ENCODE data around the gene DISC1. TPM values are rescaled to one million over a fixed set of nuclear protein-coding genes. Genes with fewer than 3 reads are reported as not detected.
A peak's percentile ranks its signal among the peaks of the same experiment; 100 is the strongest.

DISC1 gene
- total RNA-seq, 6 experiments from 2014 or later: 1.8 to 3.3 (median 2.4) TPM

GRCh38 chr1:231610388-231610787, 16.2 kb upstream of the DISC1 start:
- Histone ChIP-seq H3K36me3 (no peaks in the 10 kb centered on the region), H3K27ac (no peak overlapping the region), H3K4me1 (no peaks in the 10 kb centered on the region), H3K9me3 (no peaks in the 10 kb centered on the region), H3K4me3 (no peak overlapping the region), H3K27me3 (no peaks in the 10 kb centered on the region)
- 41% methylated on average over 2 of the region's 2 CpGs for WGBS (ENCODE audit: insufficient coverage, low coverage, low lambda C conversion rate, missing lambda C conversion rate)
- ATAC-seq (peak in 3 of 4 donors; percentile 52 to 62 (median 55)), DNase-seq (no peak)
- intact Hi-C loops (cut with DNase I): no loop called here
- TF ChIP-seq POLR2A (IDR thresholded peaks at IDR 0.05) (no peak), CTCF (IDR thresholded peaks at IDR 0.05) (no peak)

- TF ChIP-seq POLR2A (IDR thresholded peaks at IDR 0.05): no peak
- H3K27ac ChIP-seq: no peak overlapping the region
- intact Hi-C loops (cut with DNase I): no loop called here
- no peaks in the 10 kb centered on the region for H3K27me3 ChIP-seq
- H3K36me3 ChIP-seq: no peaks in the 10 kb centered on the region
- no peaks in the 10 kb centered on the region for H3K9me3 ChIP-seq
- DNase-seq: no peak
- H3K4me1 ChIP-seq: no peaks in the 10 kb centered on the region
- no peak for ATAC-seq
- WGBS (ENCODE audit: insufficient coverage, low coverage, low lambda C conversion rate, missing lambda C conversion rate): 66% methylated on average over 5 of the region's 5 CpGs
- H3K4me3 ChIP-seq: no peak overlapping the region
Measured at GRCh38 chr1:231611111-231611510, 15.5 kb upstream of the DISC1 start.

GRCh38 chr1:231611851-231612250, 14.7 kb upstream of the DISC1 start:
- Histone ChIP-seq H3K27me3 (no peaks in the 10 kb centered on the region), H3K9me3 (no peaks in the 10 kb centered on the region), H3K4me3 (no peak overlapping the region), H3K4me1 (no peaks in the 10 kb centered on the region), H3K36me3 (no peaks in the 10 kb centered on the region), H3K27ac (no peak overlapping the region)
- DNase-seq (no peak), ATAC-seq (no peak)
- intact Hi-C loops (cut with DNase I): no loop called here
- TF ChIP-seq POLR2A (IDR thresholded peaks at IDR 0.05): no peak
- no peak for TF ChIP-seq CTCF (IDR thresholded peaks at IDR 0.05)
- 79% methylated on average over 4 of the region's 5 CpGs for WGBS (ENCODE audit: insufficient coverage, low coverage, low lambda C conversion rate, missing lambda C conversion rate)

- H3K27me3 ChIP-seq: no peaks in the 10 kb centered on the region
- WGBS (ENCODE audit: insufficient coverage, low coverage, low lambda C conversion rate, missing lambda C conversion rate): 73% methylated on average over 10 of the region's 10 CpGs
- H3K36me3 ChIP-seq: no peaks in the 10 kb centered on the region
- ATAC-seq: peak; percentile 59 to 76 (median 62)
- intact Hi-C loops (cut with DNase I): no loop called here
- no peak overlapping the region for H3K4me3 ChIP-seq
- H3K27ac ChIP-seq: no peak overlapping the region
- no peak for TF ChIP-seq POLR2A (IDR thresholded peaks at IDR 0.05)
- TF ChIP-seq CTCF (IDR thresholded peaks at IDR 0.05): no peak
- peak in 1 of 3 donors; percentile 24 for DNase-seq
- H3K4me1 ChIP-seq: no peaks in the 10 kb centered on the region
- no peaks in the 10 kb centered on the region for H3K9me3 ChIP-seq
Measured at GRCh38 chr1:231612393-231613089, 14.0 kb upstream of the DISC1 start.

- 35% methylated on average over 6 of the region's 7 CpGs for WGBS (ENCODE audit: insufficient coverage, low coverage, low lambda C conversion rate, missing lambda C conversion rate)
- Histone ChIP-seq H3K27ac (no peak overlapping the region), H3K4me1 (no peaks in the 10 kb centered on the region), H3K4me3 (no peak overlapping the region), H3K36me3 (no peaks in the 10 kb centered on the region), H3K9me3 (no peaks in the 10 kb centered on the region), H3K27me3 (no peaks in the 10 kb centered on the region)
- intact Hi-C loops (cut with DNase I): no loop called here
- DNase-seq (no peak), ATAC-seq (no peak)
- TF ChIP-seq POLR2A (IDR thresholded peaks at IDR 0.05) (no peak), CTCF (IDR thresholded peaks at IDR 0.05) (no peak)
Measured at GRCh38 chr1:231613419-231614349, 12.9 kb upstream of the DISC1 start.
